Kidney glomerular epithelial cell (primary cell): ENCODE measurements around the gene KLHL36.

Experiments
- DNase-seq: peaks from one replicate; lab custom pipeline; 2025; lab: John Stamatoyannopoulos, UW

The KLHL36 gene

GRCh38 chr16:84699147-84699711 lies 50.9 kb downstream of the KLHL36 start:
- peak; percentile 5 for DNase-seq

- peak; percentile 78 for DNase-seq
Measured at GRCh38 chr16:84699712-84700445, 51.6 kb downstream of the KLHL36 start, which contains the start of gene USP10. Gene USP10 (plus strand): TSS chr16:84700000. CDS start chr16:84700091, 91 bp downstream.

- no peak for DNase-seq
Measured at GRCh38 chr16:84700446-84701300, 52.4 kb downstream of the KLHL36 start.

- no peak for DNase-seq
Measured at GRCh38 chr16:84703681-84704080, 55.4 kb downstream of the KLHL36 start.

- DNase-seq, result no peak
Measured at GRCh38 chr16:84704253-84704652, 55.9 kb downstream of the KLHL36 start.

- no peak for DNase-seq
Measured at GRCh38 chr16:84706856-84707255, 58.5 kb downstream of the KLHL36 start.

GRCh38 chr16:84709609-84710008 lies 61.3 kb downstream of the KLHL36 start:
- DNase-seq, result no peak

GRCh38 chr16:84710686-84711085 lies 62.4 kb downstream of the KLHL36 start:
- no peak for DNase-seq
